ENCODE measurements around the gene TRMT61A.
A peak's percentile ranks its signal among the peaks of the same experiment; 100 is the strongest.
"Not testable (repeated sequence)": the region's sequence is repeated elsewhere in the genome, so short reads cannot be mapped to it uniquely, and the experiment has no call there.

Gene TRMT61A

DNA sequence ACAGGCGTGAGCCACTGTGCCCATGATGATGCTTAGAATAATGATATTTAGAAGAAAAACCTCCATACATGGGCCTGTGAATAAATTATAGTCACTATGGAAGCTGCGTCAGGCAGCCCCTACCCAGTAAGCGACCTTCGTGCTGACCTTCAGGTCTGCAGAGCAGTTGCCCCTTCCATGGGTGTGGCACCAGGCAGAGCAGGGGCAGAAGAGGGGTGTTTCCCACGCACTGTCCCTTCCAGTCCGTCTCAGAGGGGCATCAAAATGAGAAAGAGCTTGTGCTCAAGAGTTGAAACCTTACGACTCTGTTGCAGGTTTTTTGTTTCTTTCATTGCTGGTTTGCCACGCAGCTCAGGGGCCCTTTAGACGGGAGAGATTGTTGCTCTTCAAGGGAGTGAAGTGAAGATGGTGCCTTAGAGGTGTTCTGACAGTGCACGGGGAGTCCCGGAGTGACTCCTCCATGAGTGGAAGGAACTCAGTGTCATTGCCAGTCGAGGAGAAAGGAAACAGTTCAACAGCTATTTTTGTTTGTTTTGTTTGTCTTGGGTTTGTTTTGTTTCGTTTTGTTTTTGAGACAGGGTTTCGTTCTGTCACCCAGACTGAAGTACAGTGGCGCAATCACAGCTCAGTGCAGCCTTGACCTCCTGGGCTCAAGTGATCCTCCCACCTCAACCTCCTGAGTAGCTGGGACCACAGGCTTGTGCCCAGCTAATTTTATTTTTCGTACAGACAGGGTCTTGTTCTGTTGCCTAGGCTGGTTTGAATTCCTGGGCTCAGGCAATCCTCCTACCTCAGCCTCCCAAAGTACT lies 20.3 kb upstream of the TRMT61A start:
- no peak for DNase-seq (ENCODE audit: low spot score)

DNA sequence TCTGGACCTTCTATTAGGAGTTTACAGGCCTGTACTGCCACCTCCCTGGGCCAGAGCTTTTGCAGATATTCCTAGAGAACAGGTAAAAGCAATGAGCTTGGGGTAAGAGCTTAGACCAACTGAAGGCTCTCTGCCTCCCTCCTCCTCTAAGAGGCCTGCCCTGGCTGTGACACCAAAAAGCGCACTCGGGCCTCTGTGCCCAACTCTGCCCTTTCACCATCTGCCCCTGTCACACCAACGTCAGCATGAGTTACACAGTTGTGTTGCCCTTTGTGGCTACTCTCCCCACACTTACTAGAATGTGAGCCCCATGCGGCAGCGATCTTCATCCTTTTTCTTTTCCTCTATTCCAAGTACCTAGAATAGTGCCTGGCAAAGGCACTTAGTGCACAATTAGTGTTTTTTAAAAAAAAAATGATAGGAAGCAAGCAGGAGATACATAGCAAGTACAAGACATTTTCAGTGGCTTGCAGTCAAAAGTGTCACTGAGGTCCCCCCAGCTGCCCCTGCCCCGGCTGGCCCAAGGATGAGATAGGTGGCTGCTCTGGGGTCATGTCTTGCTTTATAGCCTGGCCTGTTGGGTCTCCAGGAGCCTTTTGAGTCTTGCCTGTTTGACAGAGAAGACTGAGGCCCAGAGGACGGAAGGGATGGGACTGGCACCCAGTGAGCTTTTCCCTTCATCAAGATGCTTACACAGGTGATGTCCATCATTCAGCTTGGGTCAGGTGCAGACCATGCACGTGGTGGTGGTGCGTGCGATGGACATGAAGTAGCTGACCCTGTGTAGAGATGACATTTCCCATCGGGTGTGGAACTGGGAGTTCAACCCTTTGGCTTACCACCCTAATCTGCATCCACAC lies 18.9 kb upstream of the TRMT61A start:
- DNase-seq (ENCODE audit: low spot score) = peak; percentile 1

DNA sequence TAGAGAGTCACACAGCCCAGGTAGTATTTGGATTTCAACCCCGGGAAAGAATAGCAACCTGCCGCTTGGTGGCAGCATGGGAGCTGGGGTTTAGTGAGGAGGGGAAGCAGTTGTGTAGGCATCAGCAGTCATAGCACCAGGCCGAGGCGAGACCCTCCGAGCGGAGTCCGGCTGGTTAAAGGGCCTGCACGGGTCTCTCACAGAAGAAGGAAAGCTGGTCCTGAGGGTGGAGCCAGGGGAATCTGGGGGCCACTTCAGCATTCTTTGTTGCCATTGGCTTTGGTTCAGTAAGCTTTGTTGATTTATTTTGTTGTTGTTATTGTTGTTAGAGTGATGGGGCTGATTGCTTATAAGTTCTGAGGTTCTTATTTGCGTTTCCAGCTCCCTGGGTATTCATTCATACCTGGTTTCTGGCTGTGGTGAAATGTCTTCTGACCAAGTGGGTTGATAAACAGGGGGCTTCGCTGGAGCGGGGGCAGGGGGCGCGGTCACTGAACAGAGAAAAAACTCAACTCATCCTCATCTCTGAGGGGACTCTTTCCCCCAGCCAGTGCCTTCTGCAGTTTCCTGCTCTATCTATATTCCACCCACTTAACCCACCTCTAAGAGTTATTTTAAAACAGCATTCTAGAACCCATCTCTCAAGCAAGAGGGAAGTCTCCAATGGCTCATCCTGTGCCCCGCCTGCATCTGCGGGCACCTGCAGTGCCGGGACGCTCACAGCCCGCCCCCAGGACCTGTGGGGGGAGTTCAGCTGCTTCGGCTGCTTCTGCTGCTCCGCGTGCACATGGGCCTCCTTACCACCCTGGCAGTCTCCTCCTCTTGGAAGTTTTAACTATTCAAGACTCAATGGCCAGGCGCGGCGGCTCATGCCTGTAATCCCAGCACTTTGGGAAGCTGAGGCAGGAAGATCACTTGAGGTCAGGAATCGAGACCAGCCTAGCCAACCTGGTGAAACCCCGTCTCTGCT lies 18.0 kb upstream of the TRMT61A start:
- peak; percentile 1 for DNase-seq (ENCODE audit: low spot score)

DNA sequence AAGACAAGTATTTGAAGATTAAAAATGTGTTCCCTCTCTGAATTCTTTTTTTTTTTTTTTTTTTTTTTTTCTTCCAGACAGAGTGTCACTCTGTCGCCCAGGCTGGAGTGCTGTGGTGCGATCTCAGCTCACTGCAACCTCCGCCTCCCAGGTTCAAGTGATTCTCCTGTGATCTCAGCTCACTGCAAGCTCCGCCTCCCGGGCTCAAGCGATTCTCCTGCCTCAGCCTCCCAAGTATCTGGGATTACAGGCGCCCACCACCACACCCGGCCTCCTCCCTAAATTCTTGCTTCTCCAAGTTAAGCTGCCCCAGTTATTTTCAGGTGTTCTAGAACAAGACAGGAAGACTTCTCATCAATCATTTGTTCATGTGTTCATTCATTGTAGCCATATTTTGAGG lies 16.8 kb upstream of the TRMT61A start:
- not testable (repeated sequence) for DNase-seq (ENCODE audit: low spot score)

DNA sequence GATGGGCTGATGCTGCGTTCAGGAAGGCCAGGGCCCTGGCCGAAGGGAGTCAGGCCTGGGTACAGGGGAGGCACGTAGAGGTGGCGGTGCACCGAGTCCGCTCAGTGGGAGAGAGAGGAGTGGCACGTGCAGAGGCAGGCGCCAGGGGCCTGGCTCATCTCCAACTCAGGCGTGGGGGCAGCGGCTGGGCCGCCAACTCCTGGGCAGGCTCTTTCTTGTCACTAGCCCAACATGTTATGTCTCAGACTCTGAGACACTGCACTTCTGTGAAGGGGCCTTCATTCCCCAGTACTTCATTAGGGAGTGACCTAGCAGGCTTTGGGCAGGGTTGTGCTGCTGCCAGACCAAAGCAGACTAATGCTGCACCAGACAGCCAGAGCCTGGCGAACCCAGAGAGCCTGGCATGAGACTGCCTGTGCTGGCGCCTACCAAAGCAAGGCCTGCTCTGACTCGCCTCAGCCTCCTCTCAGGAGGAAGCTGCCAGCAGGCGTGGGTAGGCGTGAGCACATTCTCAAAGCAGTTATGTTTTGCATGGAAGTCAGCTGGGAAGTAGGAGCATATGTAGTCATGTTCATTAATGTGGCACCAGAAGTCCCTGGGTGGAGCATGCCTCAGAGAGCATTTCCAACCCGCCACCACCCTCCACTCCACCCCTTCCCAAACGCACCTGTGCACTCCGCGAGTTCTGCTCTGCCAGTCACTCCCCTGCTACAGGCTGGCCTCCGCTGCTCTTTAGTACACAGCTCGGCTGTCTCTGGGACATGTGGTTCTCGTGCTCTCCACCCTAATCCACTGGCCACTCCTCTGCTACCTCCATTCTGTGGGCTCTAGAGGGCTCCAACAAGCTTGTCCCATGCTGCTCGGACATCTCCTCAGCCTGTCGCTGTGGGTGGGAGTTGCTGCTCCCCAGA lies 16.0 kb upstream of the TRMT61A start:
- peak; percentile 8 for DNase-seq (ENCODE audit: low spot score)

DNA sequence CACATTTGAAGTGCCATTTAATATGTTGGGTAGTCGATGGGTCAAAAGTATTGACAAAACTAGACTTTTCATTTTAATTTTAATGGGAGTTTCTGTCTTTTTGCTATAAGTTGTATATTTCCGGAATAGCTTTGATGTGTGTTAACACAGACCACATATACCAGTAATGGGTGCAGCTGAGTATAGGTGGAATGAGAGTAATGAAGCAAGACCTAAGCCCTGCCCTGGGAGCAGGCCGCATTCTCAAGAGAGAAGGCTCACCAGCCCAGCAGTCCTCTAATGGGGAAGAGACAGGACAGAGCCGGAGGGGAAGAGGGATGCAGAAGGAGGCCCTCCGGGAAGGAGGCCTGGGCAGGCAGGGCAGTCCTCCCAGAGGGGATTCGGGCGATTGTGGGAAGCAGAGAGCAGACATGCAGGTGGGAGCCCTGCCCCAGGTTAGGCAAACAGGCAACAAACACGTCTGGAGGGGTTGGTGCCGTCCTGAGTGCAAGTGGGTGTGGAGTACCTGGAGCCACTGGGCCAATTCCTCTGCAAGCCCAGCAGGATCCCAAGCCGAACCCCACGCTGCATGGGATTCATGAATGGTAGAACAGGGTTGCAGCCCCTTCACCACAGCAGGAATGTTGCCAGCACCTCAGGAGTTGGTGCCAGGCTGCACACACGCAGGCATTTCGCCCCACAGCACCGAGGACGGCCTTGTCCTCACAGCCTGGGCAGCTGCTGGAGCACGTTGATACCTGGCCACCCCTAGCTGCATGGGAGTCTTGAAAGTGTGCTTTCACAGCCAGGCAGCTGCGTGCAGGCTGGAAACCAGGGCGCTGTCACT lies 14.2 kb upstream of the TRMT61A start:
- DNase-seq (ENCODE audit: low spot score) = no peak

DNA sequence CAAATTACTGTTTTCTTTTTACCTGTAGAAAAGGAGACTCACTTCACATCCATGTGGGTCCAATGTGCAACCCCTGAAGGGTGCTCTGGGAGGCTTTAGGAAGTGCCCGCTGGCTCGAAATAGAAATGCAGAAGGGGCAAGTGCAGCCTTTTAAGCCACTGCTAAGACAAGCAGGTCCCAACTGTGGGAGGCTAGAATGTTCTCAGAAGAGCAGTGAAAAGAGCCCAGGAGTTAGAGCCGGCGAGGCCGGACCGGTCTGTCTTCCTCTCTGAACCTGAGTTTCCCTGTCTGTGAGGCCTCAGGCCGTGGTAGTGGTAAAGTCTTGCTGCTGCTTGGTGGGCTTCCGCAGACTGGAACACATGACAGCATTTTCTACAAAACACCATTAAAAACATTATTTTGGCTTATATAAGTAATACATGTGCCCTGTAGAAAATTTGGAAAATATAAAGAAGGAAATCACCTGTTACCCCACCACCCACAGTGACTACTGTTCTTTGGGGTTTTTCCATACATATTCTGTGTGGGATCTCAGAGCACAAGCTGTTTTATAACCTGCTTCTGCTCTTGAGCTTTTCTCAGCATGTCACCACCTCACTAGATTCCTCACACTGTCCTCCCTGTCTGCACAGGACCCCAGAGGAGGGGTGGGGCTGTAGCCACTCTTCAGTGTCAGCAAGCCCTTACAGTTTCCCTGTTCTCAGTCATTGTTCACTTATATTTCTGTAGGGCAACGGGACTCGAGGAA lies 12.4 kb upstream of the TRMT61A start:
- DNase-seq (ENCODE audit: low spot score) = no peak

DNA sequence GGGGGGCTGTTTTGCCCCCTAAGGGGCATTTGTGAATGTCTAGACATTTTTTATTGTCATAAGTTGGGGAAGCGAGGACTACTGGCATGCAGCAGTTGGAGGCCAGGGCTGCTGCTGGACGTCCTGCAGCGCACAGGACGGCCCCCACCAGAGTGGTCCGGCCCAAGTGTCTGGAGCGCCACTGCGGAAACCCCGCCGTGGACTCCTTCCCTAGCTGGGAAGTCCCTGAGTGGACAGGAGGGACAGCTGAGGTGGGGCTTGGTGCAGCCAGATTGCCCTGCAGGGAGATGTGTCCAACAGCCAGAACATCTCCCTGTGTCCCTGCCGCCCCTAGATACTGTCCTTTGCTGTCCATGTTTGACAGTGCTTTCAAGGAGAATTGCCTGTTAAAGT lies 11.8 kb upstream of the TRMT61A start:
- DNase-seq (ENCODE audit: low spot score) = no peak

DNA sequence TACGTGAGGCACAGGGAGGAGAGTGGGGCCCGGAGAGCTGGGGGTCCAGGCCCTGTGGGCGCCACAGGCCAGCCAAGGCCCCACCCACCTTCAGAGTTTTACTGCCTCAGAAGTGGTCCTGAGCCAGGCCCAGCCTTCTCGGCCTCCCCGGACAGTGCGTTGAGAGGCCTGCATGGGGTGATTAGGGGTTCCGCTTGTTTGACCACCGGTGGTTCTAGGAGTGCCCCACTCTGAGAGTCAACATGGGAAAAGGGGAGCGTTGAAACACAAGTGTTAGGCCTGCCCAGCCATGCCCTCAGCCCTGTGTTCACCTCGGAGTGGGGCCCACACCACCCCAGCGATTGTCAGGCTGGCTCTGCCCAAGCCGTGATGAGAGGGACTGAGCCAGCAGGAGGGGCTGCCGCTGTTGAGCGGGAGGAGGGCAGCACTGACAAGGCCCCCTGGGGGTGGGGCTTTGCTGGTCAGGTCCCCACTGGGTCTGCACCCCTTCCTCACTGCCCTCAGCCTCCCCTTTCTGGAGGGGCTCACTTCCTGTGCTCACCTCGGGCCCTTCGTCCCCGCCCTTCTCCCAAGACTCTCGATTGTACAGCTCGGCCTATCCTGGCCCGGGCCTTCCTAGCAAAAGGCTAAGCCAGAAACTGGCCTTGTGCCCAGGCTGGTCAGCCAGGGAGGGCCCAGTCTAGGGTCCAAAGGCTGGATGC lies 11.1 kb upstream of the TRMT61A start:
- DNase-seq (ENCODE audit: low spot score) = no peak

DNA sequence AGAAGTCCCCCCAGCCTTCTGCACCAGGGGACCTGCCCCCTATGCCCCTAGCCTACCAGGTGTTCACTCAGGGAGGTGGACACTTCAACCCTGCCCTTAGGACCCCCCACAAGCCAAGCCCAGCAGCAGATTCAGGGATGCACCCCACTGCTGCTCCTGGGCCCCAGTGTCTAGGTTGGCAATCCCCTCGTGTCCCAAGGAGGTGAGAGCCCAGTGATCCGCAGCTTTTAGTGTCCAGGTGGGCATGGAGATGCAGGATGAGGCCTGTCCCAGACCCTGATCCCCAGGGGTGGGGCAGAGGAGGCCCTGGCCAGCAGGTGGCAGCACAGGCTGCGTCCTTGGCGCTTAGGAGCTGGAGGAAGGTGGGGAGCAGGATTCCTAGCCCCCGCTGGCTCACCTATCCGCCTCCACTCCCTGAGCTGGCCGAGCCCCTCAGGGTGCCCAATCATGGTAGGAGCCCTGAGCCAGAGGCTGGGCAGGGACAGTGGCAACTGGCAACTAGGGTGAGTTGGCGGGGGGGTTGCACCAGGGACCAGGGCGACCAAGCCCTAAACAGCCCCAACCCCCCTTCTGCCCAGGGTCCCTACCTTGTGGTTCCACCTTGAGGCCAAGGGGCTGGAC lies 10.5 kb upstream of the TRMT61A start:
- DNase-seq (ENCODE audit: low spot score) = peak; percentile 82

DNA sequence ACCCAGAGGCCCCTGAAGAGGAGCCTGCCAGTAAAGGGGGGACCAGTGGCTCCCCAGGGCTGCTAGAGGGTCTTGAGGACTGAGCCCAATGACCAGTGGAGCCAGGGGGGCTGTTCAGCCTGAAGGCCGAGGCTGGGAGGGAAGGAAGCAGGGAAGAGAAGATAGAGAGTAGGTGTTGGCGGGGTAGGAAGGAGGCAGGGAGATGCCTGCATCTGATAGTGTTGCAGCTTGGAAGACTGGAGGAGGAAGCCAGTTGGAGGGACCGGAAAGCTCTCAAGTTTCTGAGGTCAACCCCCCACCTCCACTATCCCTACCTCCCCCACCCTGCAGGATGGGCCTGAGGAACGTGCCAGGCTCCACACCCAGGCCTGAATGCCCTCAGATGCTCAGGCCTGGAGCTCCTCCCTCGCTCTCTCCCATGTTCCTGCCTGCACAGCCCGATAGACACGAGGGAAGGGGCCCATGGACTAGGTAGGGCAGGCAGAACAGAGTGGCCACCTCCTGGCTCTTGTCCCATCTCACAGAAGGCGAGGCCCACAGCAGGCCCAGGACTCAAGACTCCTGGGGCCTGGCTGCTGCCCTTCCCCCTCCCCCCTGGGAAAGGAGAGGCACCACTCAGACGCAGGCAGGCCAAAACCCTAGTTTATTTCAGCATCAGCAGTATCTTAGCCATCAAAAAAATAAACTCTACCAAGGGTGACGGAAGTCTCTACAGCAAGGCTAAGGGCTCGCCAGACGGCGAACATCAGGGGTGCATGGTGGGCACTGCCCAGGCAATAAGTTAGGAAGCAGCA lies 9.8 kb upstream of the TRMT61A start:
- DNase-seq (ENCODE audit: low spot score) = no peak

DNA sequence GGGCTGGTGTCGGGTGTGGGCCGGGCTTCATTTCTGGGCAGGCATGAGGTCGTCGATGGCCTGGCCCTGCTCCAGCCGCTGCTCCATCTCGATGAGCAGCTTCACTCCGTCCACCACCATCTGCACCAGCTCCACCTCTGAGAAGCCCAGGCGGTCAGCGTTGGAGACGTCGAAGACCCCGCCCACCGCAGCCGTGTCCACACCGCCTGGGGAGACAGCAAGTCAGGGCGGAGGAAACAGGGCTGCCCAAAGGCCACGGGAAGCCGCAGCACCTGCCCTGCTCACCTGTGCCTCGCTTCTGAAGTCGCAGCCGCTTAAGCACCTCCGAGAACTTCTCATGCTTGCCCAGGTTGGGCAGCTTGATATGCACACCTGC lies 9.2 kb upstream of the TRMT61A start:
- DNase-seq (ENCODE audit: low spot score) = no peak

DNA sequence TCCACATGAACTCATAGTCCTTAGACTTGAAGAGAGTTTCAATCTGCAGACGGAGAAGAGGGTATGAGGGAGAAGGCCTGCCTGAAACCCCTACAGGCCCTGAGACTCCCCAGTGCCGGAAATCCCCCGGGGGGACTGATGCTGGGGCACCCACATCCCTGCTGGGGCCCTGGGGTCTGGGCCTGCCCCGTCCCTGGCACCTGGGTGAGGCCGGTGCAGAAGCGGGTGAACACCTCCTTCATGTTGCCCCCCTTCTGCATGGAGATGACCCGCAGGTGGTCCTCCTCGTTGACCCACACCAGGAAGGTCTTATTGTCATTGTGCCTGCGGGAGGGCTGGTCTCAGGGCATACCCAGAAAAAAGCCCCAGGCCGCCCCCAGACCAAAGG lies 8.7 kb upstream of the TRMT61A start:
- peak; percentile 26 for DNase-seq (ENCODE audit: low spot score)

DNA sequence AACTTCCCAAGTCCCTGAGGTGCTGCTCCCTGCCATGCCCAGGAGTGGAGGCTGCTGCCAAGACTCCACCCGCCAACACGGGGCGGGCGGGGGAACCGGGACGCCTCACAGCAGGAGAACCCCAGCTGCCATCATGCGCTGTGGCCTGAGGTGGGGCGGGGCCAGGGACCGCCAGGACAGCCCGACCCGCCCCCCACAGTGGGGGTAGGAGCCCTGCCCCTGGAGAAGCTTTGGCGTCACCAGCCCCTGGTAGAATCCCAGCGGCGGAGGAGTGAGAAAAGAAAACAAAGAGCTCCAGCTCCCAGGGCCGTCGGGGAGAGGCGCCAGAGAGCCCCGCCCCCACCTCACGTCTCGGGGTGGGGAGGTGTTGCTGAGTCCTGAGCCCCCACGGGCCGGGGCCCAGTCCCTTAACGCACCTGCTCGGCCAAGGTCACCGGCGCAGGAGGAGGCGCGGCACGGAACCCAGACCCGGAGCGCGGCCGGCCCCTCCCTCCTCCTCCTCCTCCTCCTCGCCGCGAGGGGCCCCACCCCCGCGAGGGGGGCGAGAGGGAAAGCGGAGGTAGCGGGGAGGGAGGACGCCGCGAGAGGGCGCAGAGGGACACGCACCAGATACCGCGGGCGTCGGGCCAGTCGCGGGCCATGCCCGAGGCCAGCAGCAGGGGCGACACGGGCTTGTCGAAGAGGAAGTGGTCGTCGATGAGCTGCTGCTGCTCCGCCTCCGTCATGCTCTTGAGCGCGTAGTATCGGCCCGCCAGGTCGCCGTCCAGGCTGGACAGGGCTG lies 8.1 kb upstream of the TRMT61A start:
- DNase-seq (ENCODE audit: low spot score) = peak; percentile 84

DNA sequence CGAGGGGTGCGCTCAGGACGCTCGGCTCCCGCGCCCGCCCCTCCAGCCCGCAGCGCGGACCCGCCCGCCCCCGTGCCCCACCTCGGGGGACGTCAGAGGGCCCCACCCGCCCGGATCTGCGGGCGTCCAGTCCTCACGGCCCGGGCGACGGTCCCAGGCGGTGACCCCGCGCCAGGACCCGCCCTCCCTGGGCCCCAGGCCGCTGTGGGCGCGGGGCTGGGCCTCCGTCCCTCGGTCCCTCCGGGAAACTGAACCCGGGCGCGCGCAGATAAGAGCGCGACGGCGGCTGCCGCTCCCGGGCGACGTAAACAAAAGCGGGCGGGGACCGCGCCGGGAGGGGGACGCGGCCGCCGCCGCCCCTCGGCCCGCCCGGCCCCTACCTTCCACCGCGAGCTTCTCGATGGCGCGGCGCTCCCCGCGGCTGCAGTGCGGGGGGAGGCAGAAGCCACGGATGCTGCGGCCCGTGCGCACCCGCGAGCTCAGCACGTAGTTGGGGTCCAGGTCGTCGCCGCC lies 7.5 kb upstream of the TRMT61A start:
- peak; percentile 33 for DNase-seq (ENCODE audit: low spot score)

DNA sequence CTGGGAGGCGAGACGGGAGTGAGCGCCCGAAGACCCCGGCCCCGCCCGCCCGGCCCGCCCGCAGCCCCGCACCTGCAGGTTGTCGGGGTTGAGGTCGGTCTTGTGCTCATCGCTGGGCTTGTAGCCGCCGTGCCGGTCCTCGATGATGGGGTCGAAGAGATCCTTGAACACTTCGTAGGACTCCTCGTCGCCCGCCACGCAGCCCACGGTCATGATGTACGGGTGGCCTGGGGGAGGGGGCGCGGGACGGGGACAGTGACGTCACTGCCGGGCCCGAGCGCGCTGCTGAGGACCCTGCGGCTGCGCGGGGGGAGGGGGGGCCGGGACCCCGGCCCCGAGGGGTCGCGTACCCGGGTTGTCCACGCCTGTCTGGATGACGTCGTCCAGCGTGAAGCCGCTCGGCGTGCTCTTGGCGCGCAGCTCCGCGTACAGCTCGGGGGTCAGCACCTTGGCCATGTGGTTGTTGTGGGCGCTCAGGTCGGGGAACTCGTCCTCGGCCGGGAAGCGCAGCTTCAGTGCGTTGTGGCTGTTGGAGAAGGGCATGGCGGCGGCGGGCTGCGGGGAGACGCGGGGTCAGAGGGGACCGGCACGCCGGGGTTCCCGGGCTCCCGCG lies 6.9 kb upstream of the TRMT61A start:
- peak; percentile 28 for DNase-seq (ENCODE audit: low spot score)
